ENCODE results near the gene GNAQ. TPM values are rescaled to one million over a fixed set of nuclear protein-coding genes. Genes with fewer than 3 reads are reported as not detected.

The GNAQ gene
- polyA plus RNA-seq, 3 donors, result 8.3 to 51.0 (median 9.6) TPM

DNA sequence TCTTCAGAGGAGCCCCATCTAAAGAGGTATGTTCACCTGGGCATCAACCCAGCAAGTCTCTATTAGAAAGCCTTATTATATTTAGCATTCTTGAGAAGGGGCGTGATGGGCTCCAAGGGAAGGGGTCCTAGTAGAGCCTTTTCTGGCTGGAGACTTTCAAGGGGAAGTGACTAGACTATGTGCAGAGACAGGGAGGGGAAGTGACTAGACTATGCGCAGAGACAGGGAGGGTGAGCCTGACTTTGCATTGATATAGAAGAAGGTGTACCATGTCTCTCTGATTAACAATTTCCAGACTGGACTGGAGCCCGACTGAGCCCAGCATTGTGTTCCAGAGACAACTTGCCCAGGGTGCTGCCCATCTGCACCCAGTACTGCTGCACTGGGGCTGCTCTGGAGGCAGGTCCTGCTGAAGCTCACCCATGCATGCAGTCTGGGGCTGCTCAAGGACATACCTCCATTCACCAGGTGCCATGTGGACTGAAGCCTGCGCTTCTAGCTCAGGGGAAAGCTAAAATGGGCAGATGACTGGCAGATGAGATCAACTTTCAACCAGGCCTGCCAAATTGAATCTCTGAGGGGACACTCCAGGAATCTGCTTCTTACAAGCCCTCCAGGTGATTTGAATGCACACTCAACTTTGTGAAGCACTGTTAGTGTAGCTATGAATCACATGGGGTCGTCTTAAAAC lies 300.5 kb downstream of the GNAQ start:
- H4K20me1 ChIP-seq (ENCODE audit: insufficient read depth, low read length), result peaks cover 71% of the 10 kb centered on the region
- peaks cover 47 to 54% of the 10 kb centered on the region in 2 donors for H3K36me3 Mint-ChIP-seq
- H3K4me3 Mint-ChIP-seq, result no peak overlapping the region

DNA sequence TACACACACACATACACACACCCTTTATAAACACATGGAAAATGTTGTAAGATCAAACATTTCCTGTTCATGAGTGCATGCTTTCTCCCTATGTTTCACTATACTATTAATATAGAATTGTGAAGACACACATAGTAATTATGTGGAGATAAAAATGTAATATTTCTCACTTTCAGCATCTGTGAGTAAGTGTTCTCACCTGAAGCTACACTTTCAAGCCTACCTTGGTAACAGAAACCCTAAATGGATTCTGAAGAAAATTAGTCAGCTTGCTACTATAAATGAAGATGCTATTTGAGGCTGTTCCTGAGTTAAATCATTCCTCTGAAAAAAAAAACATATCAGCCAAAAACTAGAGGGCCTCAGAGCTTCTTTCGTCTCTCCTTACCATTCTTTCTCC lies 302.4 kb downstream of the GNAQ start:
- WGBS (ENCODE audit: insufficient coverage), result no CpG with 5 or more reads among the region's 1 CpG
- H3K79me2 ChIP-seq (ENCODE audit: insufficient read depth, low read length), result peaks cover 32% of the 10 kb centered on the region
- H3K27me3 ChIP-seq (ENCODE audit: control insufficient read depth in 2 of 2, insufficient read depth in 2 of 2, low read length in 2 of 2), result no peaks in the 10 kb centered on the region
- Mint-ChIP-seq H3K9me3 (peaks cover 0 to 3% (median 0%) of the 10 kb centered on the region in 7 donors), H3K27ac (peak overlapping the region in 4 of 7 donors; percentile 22 to 79 (median 34)), H3K4me3 (no peak overlapping the region), H3K27me3 (ENCODE audit: low read depth in 3 of 3) (no peaks in the 10 kb centered on the region), H3K36me3 (peaks cover 55 to 62% of the 10 kb centered on the region in 2 donors), H3K4me1 (peaks cover 20% of the 10 kb centered on the region)
- no peak overlapping the region for H3K9ac ChIP-seq (ENCODE audit: insufficient read depth, low read length, poor library complexity, severe bottlenecking)
- no peak overlapping the region for H3K4me3 ChIP-seq (replicated peaks in 1 of 3; ENCODE audit: low read depth in 2 of 3, low read length in 3 of 3)
- no peak for DNase-seq
- no peak overlapping the region for H3K4me2 ChIP-seq (replicated peaks; ENCODE audit: extremely low read depth, low read length, poor library complexity, severe bottlenecking)
- no peaks in the 10 kb centered on the region for H3K4me1 ChIP-seq (ENCODE audit: control insufficient read depth in 1 of 2, insufficient read depth in 2 of 2, low read length in 2 of 2)
- TF ChIP-seq, protein P1, sequence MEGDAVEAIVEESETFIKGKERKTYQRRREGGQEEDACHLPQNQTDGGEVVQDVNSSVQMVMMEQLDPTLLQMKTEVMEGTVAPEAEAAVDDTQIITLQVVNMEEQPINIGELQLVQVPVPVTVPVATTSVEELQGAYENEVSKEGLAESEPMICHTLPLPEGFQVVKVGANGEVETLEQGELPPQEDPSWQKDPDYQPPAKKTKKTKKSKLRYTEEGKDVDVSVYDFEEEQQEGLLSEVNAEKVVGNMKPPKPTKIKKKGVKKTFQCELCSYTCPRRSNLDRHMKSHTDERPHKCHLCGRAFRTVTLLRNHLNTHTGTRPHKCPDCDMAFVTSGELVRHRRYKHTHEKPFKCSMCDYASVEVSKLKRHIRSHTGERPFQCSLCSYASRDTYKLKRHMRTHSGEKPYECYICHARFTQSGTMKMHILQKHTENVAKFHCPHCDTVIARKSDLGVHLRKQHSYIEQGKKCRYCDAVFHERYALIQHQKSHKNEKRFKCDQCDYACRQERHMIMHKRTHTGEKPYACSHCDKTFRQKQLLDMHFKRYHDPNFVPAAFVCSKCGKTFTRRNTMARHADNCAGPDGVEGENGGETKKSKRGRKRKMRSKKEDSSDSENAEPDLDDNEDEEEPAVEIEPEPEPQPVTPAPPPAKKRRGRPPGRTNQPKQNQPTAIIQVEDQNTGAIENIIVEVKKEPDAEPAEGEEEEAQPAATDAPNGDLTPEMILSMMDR (IDR thresholded peaks at IDR 0.05), result no peak
- intact Hi-C loops (cut with micrococcal nuclease), result no loop called here
- H3K9me3 ChIP-seq (replicated peaks in 1 of 2; ENCODE audit: control insufficient read depth in 1 of 2, insufficient read depth in 1 of 2, low read length in 2 of 2), result no peaks in the 10 kb centered on the region
- no peak overlapping the region for H3K27ac ChIP-seq (ENCODE audit: low read depth in 1 of 2, low read length in 2 of 2)
- no peak overlapping the region for H2AFZ ChIP-seq (ENCODE audit: insufficient read depth, low read depth, low read length, poor library complexity, severe bottlenecking)
- H3K36me3 ChIP-seq (replicated peaks in 1 of 2; ENCODE audit: control insufficient read depth in 1 of 2, insufficient read depth in 2 of 2, low read length in 2 of 2), result peaks cover 50 to 77% of the 10 kb centered on the region in 2 donors
- H4K20me1 ChIP-seq (ENCODE audit: insufficient read depth, low read length), result peaks cover 55% of the 10 kb centered on the region

More for the DNA sequence above, 300.5 kb downstream of the GNAQ start:
- H3K27me3 ChIP-seq (ENCODE audit: control insufficient read depth in 2 of 2, insufficient read depth in 2 of 2, low read length in 2 of 2), result no peaks in the 10 kb centered on the region
- H2AFZ ChIP-seq (ENCODE audit: insufficient read depth, low read depth, low read length, poor library complexity, severe bottlenecking), result no peak overlapping the region
- TF ChIP-seq, protein P1 (IDR thresholded peaks at IDR 0.05), result no peak
- no peak overlapping the region for H3K4me3 ChIP-seq (replicated peaks in 1 of 3; ENCODE audit: low read depth in 2 of 3, low read length in 3 of 3)
- WGBS (ENCODE audit: insufficient coverage), result 69% methylated on average over 5 of the region's 5 CpGs
- peaks cover 48% of the 10 kb centered on the region for H3K79me2 ChIP-seq (ENCODE audit: insufficient read depth, low read length)
- no peak overlapping the region for H3K4me2 ChIP-seq (replicated peaks; ENCODE audit: extremely low read depth, low read length, poor library complexity, severe bottlenecking)
- Mint-ChIP-seq H3K27me3 (ENCODE audit: low read depth in 3 of 3) (no peaks in the 10 kb centered on the region), H3K4me1 (peaks cover 20% of the 10 kb centered on the region), H3K9me3 (peaks cover 0 to 3% (median 0%) of the 10 kb centered on the region in 7 donors), H3K27ac (peak overlapping the region in 5 of 7 donors; percentile 43 to 70 (median 61))
- no peak overlapping the region for H3K9ac ChIP-seq (ENCODE audit: insufficient read depth, low read length, poor library complexity, severe bottlenecking)
- H3K9me3 ChIP-seq (replicated peaks in 1 of 2; ENCODE audit: control insufficient read depth in 1 of 2, insufficient read depth in 1 of 2, low read length in 2 of 2), result no peaks in the 10 kb centered on the region
- H3K36me3 ChIP-seq (replicated peaks in 1 of 2; ENCODE audit: control insufficient read depth in 1 of 2, insufficient read depth in 2 of 2, low read length in 2 of 2), result peaks cover 40 to 76% of the 10 kb centered on the region in 2 donors
- H3K4me1 ChIP-seq (ENCODE audit: control insufficient read depth in 1 of 2, insufficient read depth in 2 of 2, low read length in 2 of 2), result no peaks in the 10 kb centered on the region
- DNase-seq, result no peak
- peak overlapping the region in 1 of 2 donors; percentile 23 for H3K27ac ChIP-seq (ENCODE audit: low read depth in 1 of 2, low read length in 2 of 2)
- intact Hi-C loops (cut with micrococcal nuclease), result no loop called here

Measured in CD14-positive monocyte (primary cell).